Measurements from ENCODE around the gene BRSK2.

- no peak for TF ChIP-seq CTCF (conservative IDR thresholded peaks at IDR 0.05; ENCODE audit: low read depth, low read length)
- no peak for TF ChIP-seq EZH2phosphoT487 (IDR thresholded peaks at IDR 0.05; ENCODE audit: borderline replicate concordance, low read length)
Observed at GRCh38 chr11:1466784-1467183, 77.0 kb downstream of the BRSK2 start.
